BLaER1 treated with 17β-estradiol and CSF1 and Interleukin-3, amounts not matched to agents 10 nM and 100 nM (cell line): Measurements from ENCODE around the gene SLC31A1.

Experiments
- H3K27ac ChIP-seq, 11 experiments: shearing (Covaris generic); formaldehyde crosslinking; 2 replicates each; pipeline ENCODE4 v1.8.1; 2022
- H3K27me3 ChIP-seq, 11 experiments: shearing (Covaris generic); formaldehyde crosslinking; 2 replicates each; pipeline ENCODE4 v1.8.1; 2022
- H3K36me3 ChIP-seq, 11 experiments: shearing (Covaris generic); formaldehyde crosslinking; 2 replicates each; pipeline ENCODE4 v1.8.1; 2022
- H3K4me1 ChIP-seq, 10 experiments: shearing (Covaris generic); formaldehyde crosslinking; 2 replicates each; pipeline ENCODE4 v1.8.1; 2022
- H3K4me2 ChIP-seq, 11 experiments: shearing (Covaris generic); formaldehyde crosslinking; 2 replicates each; pipeline ENCODE4 v1.8.1; 2022
- H3K4me3 ChIP-seq, 10 experiments: shearing (Covaris generic); formaldehyde crosslinking; 2 replicates each; pipeline ENCODE4 v1.8.1; 2022
- H3K9ac ChIP-seq, 11 experiments: shearing (Covaris generic); formaldehyde crosslinking; 2 replicates each; pipeline ENCODE4 v1.8.1; 2022
- H3K9me3 ChIP-seq, 11 experiments: shearing (Covaris generic); formaldehyde crosslinking; replicated peaks in 1 of 11; 2 replicates each; pipeline ENCODE4 v1.8.1; 2022
- H4K20me1 ChIP-seq, 11 experiments: shearing (Covaris generic); formaldehyde crosslinking; 2 replicates each; pipeline ENCODE4 v1.8.1; 2022
- Cebpa-rat ChIP-seq, 11 experiments: shearing (Covaris generic); IDR thresholded peaks; 2 replicates each; pipeline ENCODE4 v1.8.1; 2022

SLC31A1 gene

GRCh38 chr9:113296796-113297558 lies 75.6 kb downstream of the SLC31A1 start:
- no peak for TF ChIP-seq Cebpa-rat (IDR thresholded peaks at IDR 0.05)
- Histone ChIP-seq H3K9me3 (no peaks in the 10 kb centered on the region), H3K27ac (no peak overlapping the region), H3K4me3 (no peak overlapping the region), H3K4me1 (peaks cover 8 to 21% (median 11%) of the 10 kb centered on the region in 10 experiments; a peak in 19 of 20 replicates), H3K36me3 (peaks cover 20 to 32% (median 24%) of the 10 kb centered on the region in 11 experiments), H4K20me1 (peaks cover 0 to 22% (median 8%) of the 10 kb centered on the region in 11 experiments; a peak in 6 of 22 replicates), H3K9ac (no peak overlapping the region), H3K4me2 (no peak overlapping the region), H3K27me3 (no peaks in the 10 kb centered on the region)

- TF ChIP-seq Cebpa-rat (IDR thresholded peaks at IDR 0.05) = no peak
- no peak overlapping the region for H3K27ac ChIP-seq
- H3K36me3 ChIP-seq = peaks cover 6 to 19% (median 10%) of the 10 kb centered on the region in 11 experiments
- no peak overlapping the region for H3K9ac ChIP-seq
- H3K4me2 ChIP-seq = no peak overlapping the region
- H4K20me1 ChIP-seq = peaks cover 0 to 13% (median 3%) of the 10 kb centered on the region in 11 experiments; a peak in 5 of 22 replicates
- no peak overlapping the region for H3K4me3 ChIP-seq
- peaks cover 8 to 21% (median 11%) of the 10 kb centered on the region in 10 experiments; a peak in 19 of 20 replicates for H3K4me1 ChIP-seq
- no peaks in the 10 kb centered on the region for H3K9me3 ChIP-seq
- no peaks in the 10 kb centered on the region for H3K27me3 ChIP-seq
Observed at GRCh38 chr9:113298311-113298710, 77.0 kb downstream of the SLC31A1 start.

GRCh38 chr9:113298924-113299770 lies 77.8 kb downstream of the SLC31A1 start:
- Histone ChIP-seq H3K9me3 (no peaks in the 10 kb centered on the region), H3K4me2 (peak overlapping the region in 3 of 11 experiments; percentile 41 to 52 (median 44); a peak in 5 of 22 replicates), H3K4me3 (no peak overlapping the region), H3K4me1 (peaks cover 8 to 21% (median 11%) of the 10 kb centered on the region in 10 experiments; a peak in 19 of 20 replicates), H4K20me1 (peaks cover 0 to 9% (median 0%) of the 10 kb centered on the region in 11 experiments; a peak in 1 of 22 replicates), H3K9ac (no peak overlapping the region), H3K27ac (0 out of 22 replicates have a peak overlapping the region, but pooled peaks of 1 of the 11 experiments have one; percentile 13), H3K27me3 (no peaks in the 10 kb centered on the region), H3K36me3 (peaks cover 0 to 11% (median 3%) of the 10 kb centered on the region in 11 experiments; a peak in 11 of 22 replicates)
- no peak for TF ChIP-seq Cebpa-rat (IDR thresholded peaks at IDR 0.05)

GRCh38 chr9:113299800-113300292 lies 78.5 kb downstream of the SLC31A1 start:
- Histone ChIP-seq H3K27me3 (no peaks in the 10 kb centered on the region), H3K4me1 (peaks cover 8 to 21% (median 11%) of the 10 kb centered on the region in 10 experiments; a peak in 19 of 20 replicates), H3K4me2 (peak overlapping the region; percentile 7 to 63 (median 41); a peak in 18 of 22 replicates), H4K20me1 (peaks cover 0 to 3% (median 0%) of the 10 kb centered on the region in 11 experiments; a peak in 1 of 22 replicates), H3K9me3 (no peaks in the 10 kb centered on the region), H3K4me3 (no peak overlapping the region), H3K9ac (no peak overlapping the region), H3K36me3 (peaks cover 0 to 4% (median 0%) of the 10 kb centered on the region in 11 experiments; a peak in 4 of 22 replicates), H3K27ac (0 out of 22 replicates have a peak overlapping the region, but pooled peaks of 1 of the 11 experiments have one; percentile 13)
- TF ChIP-seq Cebpa-rat (IDR thresholded peaks at IDR 0.05) = no peak

GRCh38 chr9:113301548-113301947 lies 80.2 kb downstream of the SLC31A1 start:
- H3K4me2 ChIP-seq = peak overlapping the region in 3 of 11 experiments; percentile 7 to 36 (median 9); a peak in 1 of 22 replicates
- no peak overlapping the region for H3K27ac ChIP-seq
- no peak overlapping the region for H3K4me3 ChIP-seq
- no peaks in the 10 kb centered on the region for H4K20me1 ChIP-seq
- H3K36me3 ChIP-seq = no peaks in the 10 kb centered on the region
- H3K9me3 ChIP-seq = no peaks in the 10 kb centered on the region
- H3K27me3 ChIP-seq = no peaks in the 10 kb centered on the region
- H3K4me1 ChIP-seq = peaks cover 8 to 21% (median 11%) of the 10 kb centered on the region in 10 experiments; a peak in 19 of 20 replicates
- H3K9ac ChIP-seq = no peak overlapping the region
- TF ChIP-seq Cebpa-rat (IDR thresholded peaks at IDR 0.05) = no peak

GRCh38 chr9:113302792-113303418 lies 81.6 kb downstream of the SLC31A1 start, which contains the start of gene RNF183:
Gene RNF183, minus strand, starts transcription at chr9:113303376. Its CDS starts 5,192 bp downstream, at chr9:113298184.
- Histone ChIP-seq H3K4me2 (no peak within 1 kb of the TSS), H4K20me1 (no peaks in the 10 kb centered on the region), H3K27ac (no peak within 1 kb of the TSS), H3K4me3 (no peak within 1 kb of the TSS), H3K9ac (no peak within 1 kb of the TSS), H3K36me3 (no peaks in the 10 kb centered on the region), H3K4me1 (peaks cover 8 to 21% (median 11%) of the 10 kb centered on the region in 10 experiments; a peak in 19 of 20 replicates), H3K9me3 (no peaks in the 10 kb centered on the region), H3K27me3 (no peaks in the 10 kb centered on the region)
- TF ChIP-seq Cebpa-rat (IDR thresholded peaks at IDR 0.05) = no peak

GRCh38 chr9:113306566-113306965 lies 85.2 kb downstream of the SLC31A1 start:
- Histone ChIP-seq H3K4me2 (no peak overlapping the region), H3K36me3 (no peaks in the 10 kb centered on the region), H3K4me1 (peaks cover 0 to 3% (median 0%) of the 10 kb centered on the region in 10 experiments; a peak in 1 of 20 replicates), H3K27ac (no peak overlapping the region), H3K9me3 (no peaks in the 10 kb centered on the region), H3K9ac (no peak overlapping the region), H4K20me1 (no peaks in the 10 kb centered on the region), H3K27me3 (no peaks in the 10 kb centered on the region), H3K4me3 (no peak overlapping the region)
- TF ChIP-seq Cebpa-rat (IDR thresholded peaks at IDR 0.05) = no peak

- Histone ChIP-seq H3K9me3 (no peaks in the 10 kb centered on the region), H3K27me3 (no peaks in the 10 kb centered on the region), H4K20me1 (no peaks in the 10 kb centered on the region), H3K4me2 (no peak overlapping the region), H3K4me3 (no peak overlapping the region), H3K27ac (no peak overlapping the region), H3K4me1 (no peaks in the 10 kb centered on the region), H3K9ac (no peak overlapping the region), H3K36me3 (no peaks in the 10 kb centered on the region)
- TF ChIP-seq Cebpa-rat (IDR thresholded peaks at IDR 0.05) = no peak
Observed at GRCh38 chr9:113307396-113307975, 86.1 kb downstream of the SLC31A1 start.
